Mesothelial cell of epicardium (in vitro differentiated cells): ENCODE data around the gene OPRM1. TPM values are rescaled to one million over a fixed set of nuclear protein-coding genes. Genes with fewer than 3 reads are reported as not detected.
A peak's percentile ranks its signal among the peaks of the same experiment; 100 is the strongest.

Source experiments
- DNase-seq, 2 experiments: peaks; one replicate each; pipeline ENCODE4 v3.0.0; 2021; ENCODE audit warnings: low spot score in 2 of 2; ENCODE audit not compliant: unreplicated experiment in 2 of 2
- H3K27ac Mint-ChIP-seq: 2 replicates; pipeline ENCODE4 v1.8.0; 2021; ENCODE audit warnings: mixed read lengths
- H3K27me3 Mint-ChIP-seq: 2 replicates; pipeline ENCODE4 v1.8.0; 2021; ENCODE audit warnings: low read depth, mixed read lengths
- H3K36me3 Mint-ChIP-seq: 2 replicates; pipeline ENCODE4 v1.8.0; 2021; ENCODE audit warnings: mixed read lengths
- H3K4me1 Mint-ChIP-seq: 2 replicates; pipeline ENCODE4 v1.8.0; 2021; ENCODE audit warnings: mixed read lengths
- H3K4me3 Mint-ChIP-seq: 2 replicates; pipeline ENCODE4 v1.8.0; 2021; ENCODE audit warnings: mild to moderate bottlenecking, moderate library complexity, mixed read lengths
- H3K9me3 Mint-ChIP-seq: 2 replicates; pipeline ENCODE4 v1.8.0; 2021; ENCODE audit warnings: mixed read lengths
- total RNA-seq: library from RNA; stranded (reverse); gene quantifications from 3 replicates; pipeline ENCODE4 v1.2.1, GENCODE V29; 2021
- TF ChIP-seq, protein P1 (sequence below): fragments of 200-600 bp; sonication (generic); IDR thresholded peaks from one replicate; pipeline ENCODE4 v1.5.0; 2021; ENCODE audit warnings: antibody characterized with exemption; ENCODE audit not compliant: unreplicated experiment

Gene OPRM1
- total RNA-seq, 1 donor from 2014 or later, result not detected

DNA sequence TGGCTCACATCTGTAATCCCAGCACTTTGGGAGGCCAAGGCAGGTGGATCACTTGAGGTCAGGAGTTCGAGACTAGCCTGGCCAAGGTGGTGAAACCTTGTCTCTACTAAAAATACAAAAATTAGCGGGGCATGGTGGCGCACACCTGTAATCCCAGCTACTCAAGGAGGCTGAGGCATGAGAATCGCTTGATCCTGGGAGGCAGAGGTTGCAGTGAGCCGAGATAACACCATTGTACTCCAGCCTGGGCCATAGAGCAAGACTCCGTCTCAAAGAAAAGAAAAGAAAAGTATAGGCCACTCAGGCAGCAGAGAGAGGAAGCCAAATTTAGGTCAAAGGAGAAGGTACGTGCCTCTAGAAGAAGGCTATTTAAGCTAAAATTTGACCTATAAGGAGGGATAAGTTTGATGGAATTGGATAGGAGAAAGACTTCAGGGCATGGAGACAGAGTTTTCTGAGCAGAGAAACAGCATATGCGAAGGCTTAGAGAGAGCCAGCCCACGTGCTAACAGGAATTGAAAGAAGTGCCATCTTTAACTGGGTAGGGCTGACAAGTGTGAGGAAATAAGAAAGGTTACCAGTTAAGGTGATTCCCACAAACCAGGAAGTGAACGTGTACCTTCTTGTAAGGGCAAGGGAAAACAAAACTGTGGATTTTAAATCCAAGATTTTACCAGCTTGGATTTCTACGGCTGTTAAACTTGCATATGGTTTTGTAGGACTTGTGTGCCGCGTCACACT is 203.7 kb downstream of the OPRM1 start:
- peaks cover 14% of the 10 kb centered on the region for H3K4me1 Mint-ChIP-seq
- no peak overlapping the region for H3K4me3 Mint-ChIP-seq
- no peaks in the 10 kb centered on the region for H3K9me3 Mint-ChIP-seq
- no peaks in the 10 kb centered on the region for H3K36me3 Mint-ChIP-seq
- H3K27ac Mint-ChIP-seq, result no peak overlapping the region
- TF ChIP-seq, protein P1, sequence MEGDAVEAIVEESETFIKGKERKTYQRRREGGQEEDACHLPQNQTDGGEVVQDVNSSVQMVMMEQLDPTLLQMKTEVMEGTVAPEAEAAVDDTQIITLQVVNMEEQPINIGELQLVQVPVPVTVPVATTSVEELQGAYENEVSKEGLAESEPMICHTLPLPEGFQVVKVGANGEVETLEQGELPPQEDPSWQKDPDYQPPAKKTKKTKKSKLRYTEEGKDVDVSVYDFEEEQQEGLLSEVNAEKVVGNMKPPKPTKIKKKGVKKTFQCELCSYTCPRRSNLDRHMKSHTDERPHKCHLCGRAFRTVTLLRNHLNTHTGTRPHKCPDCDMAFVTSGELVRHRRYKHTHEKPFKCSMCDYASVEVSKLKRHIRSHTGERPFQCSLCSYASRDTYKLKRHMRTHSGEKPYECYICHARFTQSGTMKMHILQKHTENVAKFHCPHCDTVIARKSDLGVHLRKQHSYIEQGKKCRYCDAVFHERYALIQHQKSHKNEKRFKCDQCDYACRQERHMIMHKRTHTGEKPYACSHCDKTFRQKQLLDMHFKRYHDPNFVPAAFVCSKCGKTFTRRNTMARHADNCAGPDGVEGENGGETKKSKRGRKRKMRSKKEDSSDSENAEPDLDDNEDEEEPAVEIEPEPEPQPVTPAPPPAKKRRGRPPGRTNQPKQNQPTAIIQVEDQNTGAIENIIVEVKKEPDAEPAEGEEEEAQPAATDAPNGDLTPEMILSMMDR, result no peak
- H3K27me3 Mint-ChIP-seq, result no peaks in the 10 kb centered on the region
- no peak for DNase-seq

- Mint-ChIP-seq H3K36me3 (no peaks in the 10 kb centered on the region), H3K4me1 (peaks cover 15% of the 10 kb centered on the region), H3K27me3 (no peaks in the 10 kb centered on the region), H3K9me3 (no peaks in the 10 kb centered on the region), H3K4me3 (no peak overlapping the region), H3K27ac (no peak overlapping the region)
- DNase-seq, result no peak
- TF ChIP-seq, protein P1, result no peak
These were observed 205.0 kb downstream of the OPRM1 start for GRCh38 chr6:154243793-154244750.

DNA sequence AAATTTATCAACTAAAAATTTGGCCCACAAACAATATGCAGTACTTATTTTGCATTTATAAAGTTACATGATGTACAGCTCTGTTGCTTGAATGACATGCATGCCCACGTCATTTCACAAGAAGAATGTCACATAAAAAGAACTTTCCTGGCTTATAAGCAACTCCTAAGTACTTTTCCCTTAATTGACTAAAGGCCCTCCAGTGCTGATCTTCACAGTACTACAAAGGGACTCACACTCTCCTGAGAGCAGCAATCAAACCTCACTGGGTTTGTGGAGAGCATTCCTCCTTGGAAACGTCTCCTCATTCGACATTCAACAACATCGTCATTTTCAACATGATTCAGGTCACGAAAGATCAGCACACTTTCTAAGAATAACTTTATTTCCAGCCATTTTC is 206.5 kb downstream of the OPRM1 start:
- no peak overlapping the region for H3K27ac Mint-ChIP-seq
- TF ChIP-seq, protein P1, result no peak
- no peak overlapping the region for H3K4me3 Mint-ChIP-seq
- H3K27me3 Mint-ChIP-seq, result no peaks in the 10 kb centered on the region
- no peak for DNase-seq
- H3K4me1 Mint-ChIP-seq, result peaks cover 15% of the 10 kb centered on the region
- no peaks in the 10 kb centered on the region for H3K36me3 Mint-ChIP-seq
- no peaks in the 10 kb centered on the region for H3K9me3 Mint-ChIP-seq

DNA sequence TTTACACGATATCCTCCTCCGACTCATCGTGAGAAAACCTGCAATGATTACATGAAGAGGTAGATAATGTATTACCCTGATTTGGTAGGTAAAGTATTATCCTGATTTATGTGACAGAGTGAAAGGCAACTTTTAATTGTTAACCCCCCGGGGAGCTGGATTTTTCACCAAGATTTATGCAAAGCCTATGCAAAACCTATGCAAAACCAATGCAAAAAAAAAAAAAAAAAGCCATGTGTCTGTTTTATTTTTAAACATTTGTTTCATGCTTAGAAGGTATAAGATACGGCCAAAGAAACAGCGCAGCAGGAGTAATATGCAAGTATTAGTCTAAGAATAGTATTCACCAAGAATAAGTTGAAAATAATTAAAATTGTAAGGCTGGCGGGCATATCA is 207.7 kb downstream of the OPRM1 start:
- TF ChIP-seq, protein P1, result no peak
- peak overlapping the region; percentile 58 for H3K4me3 Mint-ChIP-seq
- H3K4me1 Mint-ChIP-seq, result peaks cover 15% of the 10 kb centered on the region
- peaks cover 3% of the 10 kb centered on the region for H3K27me3 Mint-ChIP-seq
- DNase-seq, result no peak
- H3K36me3 Mint-ChIP-seq, result no peaks in the 10 kb centered on the region
- H3K27ac Mint-ChIP-seq, result no peak overlapping the region
- no peaks in the 10 kb centered on the region for H3K9me3 Mint-ChIP-seq

- H3K27ac Mint-ChIP-seq, result peak overlapping the region; percentile 8
- DNase-seq, result no peak
- TF ChIP-seq, protein P1, result no peak
- H3K9me3 Mint-ChIP-seq, result no peaks in the 10 kb centered on the region
- peak overlapping the region; percentile 58 for H3K4me3 Mint-ChIP-seq
- H3K36me3 Mint-ChIP-seq, result no peaks in the 10 kb centered on the region
- peaks cover 15% of the 10 kb centered on the region for H3K4me1 Mint-ChIP-seq
- H3K27me3 Mint-ChIP-seq, result peaks cover 4% of the 10 kb centered on the region
These were observed 208.2 kb downstream of the OPRM1 start for GRCh38 chr6:154247119-154247861.
